ENCODE measurements around the gene WDR73. TPM values are rescaled to one million over a fixed set of nuclear protein-coding genes. Genes with fewer than 3 reads are reported as not detected.
"Not testable (repeated sequence)": the region's sequence is repeated elsewhere in the genome, so short reads cannot be mapped to it uniquely, and the experiment has no call there.

The WDR73 gene
- polyA plus RNA-seq, result 30.8 TPM
- long read RNA-seq, donor 1, full-length matches to known transcripts, result 1 of 6 reads
- long read RNA-seq, donor 1, partial matches to known transcripts, result 5 of 6 reads
- long read RNA-seq, donor 1, other reads (novel, unspliced or antisense), result 0 of 6 reads
- long read RNA-seq, donor 2, full-length matches to known transcripts, result 4 of 41 reads
- long read RNA-seq, donor 2, partial matches to known transcripts, result 37 of 41 reads
- long read RNA-seq, donor 2, other reads (novel, unspliced or antisense), result 0 of 41 reads
- long read RNA-seq, donor 3, result 0 reads
- long read RNA-seq, donor 4, result 0 reads
- long read RNA-seq, donor 5, full-length matches to known transcripts, result 3 of 11 reads
- long read RNA-seq, donor 5, partial matches to known transcripts, result 8 of 11 reads
- long read RNA-seq, donor 5, other reads (novel, unspliced or antisense), result 0 of 11 reads
- long read RNA-seq, donor 6, full-length matches to known transcripts, result 7 of 13 reads
- long read RNA-seq, donor 6, partial matches to known transcripts, result 6 of 13 reads
- long read RNA-seq, donor 6, other reads (novel, unspliced or antisense), result 0 of 13 reads
- long read RNA-seq, donor 7, full-length matches to known transcripts, result 3 of 10 reads
- long read RNA-seq, donor 7, partial matches to known transcripts, result 7 of 10 reads
- long read RNA-seq, donor 7, other reads (novel, unspliced or antisense), result 0 of 10 reads
- long read RNA-seq, donor 8, full-length matches to known transcripts, result 11 of 23 reads
- long read RNA-seq, donor 8, partial matches to known transcripts, result 12 of 23 reads
- long read RNA-seq, donor 8, other reads (novel, unspliced or antisense), result 0 of 23 reads
- long read RNA-seq, donor 9, full-length matches to known transcripts, result 6 of 11 reads
- long read RNA-seq, donor 9, partial matches to known transcripts, result 5 of 11 reads
- long read RNA-seq, donor 9, other reads (novel, unspliced or antisense), result 0 of 11 reads
- long read RNA-seq, donor 10, full-length matches to known transcripts, result 6 of 11 reads
- long read RNA-seq, donor 10, partial matches to known transcripts, result 5 of 11 reads
- long read RNA-seq, donor 10, other reads (novel, unspliced or antisense), result 0 of 11 reads
- long read RNA-seq, donor 11, full-length matches to known transcripts, result 5 of 11 reads
- long read RNA-seq, donor 11, partial matches to known transcripts, result 6 of 11 reads
- long read RNA-seq, donor 11, other reads (novel, unspliced or antisense), result 0 of 11 reads

- H3K27me3 ChIP-seq (ENCODE audit: control insufficient read depth, insufficient read depth, low read length), result no peaks in the 10 kb centered on the region
- WGBS (ENCODE audit: insufficient coverage, low lambda C conversion rate), result 3% methylated on average over 5 of the region's 49 CpGs
- peak within 1 kb of the TSS; percentile 74 for H3K27ac ChIP-seq (ENCODE audit: low read length)
- peak; percentile 95 for DNase-seq
- H3K36me3 ChIP-seq (ENCODE audit: control insufficient read depth, insufficient read depth, low read length), result peaks cover 26% of the 10 kb centered on the region
- no peaks in the 10 kb centered on the region for H3K9me3 ChIP-seq (ENCODE audit: control insufficient read depth, low read depth, low read length)
- peak within 1 kb of the TSS; percentile 87 for H3K4me3 ChIP-seq (ENCODE audit: low read length)
- peaks cover 7% of the 10 kb centered on the region for H3K4me1 ChIP-seq (ENCODE audit: control insufficient read depth, insufficient read depth, low read length)
Measured at GRCh38 chr15:84653910-84654688, at the start of gene WDR73. WDR73 (minus strand) TSS chr15:84654283; CDS start chr15:84654274, 9 bp downstream.

- H3K4me3 ChIP-seq (ENCODE audit: low read length), result no peak overlapping the region
- no peaks in the 10 kb centered on the region for H3K27me3 ChIP-seq (ENCODE audit: control insufficient read depth, insufficient read depth, low read length)
- no peaks in the 10 kb centered on the region for H3K9me3 ChIP-seq (ENCODE audit: control insufficient read depth, low read depth, low read length)
- DNase-seq, result no peak
- H3K36me3 ChIP-seq (ENCODE audit: control insufficient read depth, insufficient read depth, low read length), result peaks cover 6% of the 10 kb centered on the region
- no peaks in the 10 kb centered on the region for H3K4me1 ChIP-seq (ENCODE audit: control insufficient read depth, insufficient read depth, low read length)
- H3K27ac ChIP-seq (ENCODE audit: low read length), result no peak overlapping the region
- WGBS (ENCODE audit: insufficient coverage, low lambda C conversion rate), result 100% methylated on average over 1 of the region's 5 CpGs
Measured at GRCh38 chr15:84703808-84704207, 49.7 kb upstream of the WDR73 start.

GRCh38 chr15:84702961-84703482 lies 48.9 kb upstream of the WDR73 start:
- no peak overlapping the region for H3K27ac ChIP-seq (ENCODE audit: low read length)

GRCh38 chr15:84699538-84700191 lies 45.6 kb upstream of the WDR73 start:
- no peak for DNase-seq
- Histone ChIP-seq H3K9me3 (ENCODE audit: control insufficient read depth, low read depth, low read length) (no peaks in the 10 kb centered on the region), H3K27me3 (ENCODE audit: control insufficient read depth, insufficient read depth, low read length) (no peaks in the 10 kb centered on the region), H3K4me1 (ENCODE audit: control insufficient read depth, insufficient read depth, low read length) (peaks cover 3% of the 10 kb centered on the region), H3K27ac (ENCODE audit: low read length) (no peak overlapping the region), H3K4me3 (ENCODE audit: low read length) (no peak overlapping the region), H3K36me3 (ENCODE audit: control insufficient read depth, insufficient read depth, low read length) (peaks cover 2% of the 10 kb centered on the region)
- no CpG with 5 or more reads among the region's 8 CpGs for WGBS (ENCODE audit: insufficient coverage, low lambda C conversion rate)

More at GRCh38 chr15:84702961-84703482, 48.9 kb upstream of the WDR73 start:
- Histone ChIP-seq H3K27me3 (ENCODE audit: control insufficient read depth, insufficient read depth, low read length) (no peaks in the 10 kb centered on the region), H3K4me3 (ENCODE audit: low read length) (no peak overlapping the region), H3K36me3 (ENCODE audit: control insufficient read depth, insufficient read depth, low read length) (peaks cover 6% of the 10 kb centered on the region), H3K9me3 (ENCODE audit: control insufficient read depth, low read depth, low read length) (no peaks in the 10 kb centered on the region), H3K4me1 (ENCODE audit: control insufficient read depth, insufficient read depth, low read length) (no peaks in the 10 kb centered on the region)
- peak; percentile 11 to 30 for DNase-seq
- WGBS (ENCODE audit: insufficient coverage, low lambda C conversion rate), result no CpG with 5 or more reads among the region's 4 CpGs

DNA sequence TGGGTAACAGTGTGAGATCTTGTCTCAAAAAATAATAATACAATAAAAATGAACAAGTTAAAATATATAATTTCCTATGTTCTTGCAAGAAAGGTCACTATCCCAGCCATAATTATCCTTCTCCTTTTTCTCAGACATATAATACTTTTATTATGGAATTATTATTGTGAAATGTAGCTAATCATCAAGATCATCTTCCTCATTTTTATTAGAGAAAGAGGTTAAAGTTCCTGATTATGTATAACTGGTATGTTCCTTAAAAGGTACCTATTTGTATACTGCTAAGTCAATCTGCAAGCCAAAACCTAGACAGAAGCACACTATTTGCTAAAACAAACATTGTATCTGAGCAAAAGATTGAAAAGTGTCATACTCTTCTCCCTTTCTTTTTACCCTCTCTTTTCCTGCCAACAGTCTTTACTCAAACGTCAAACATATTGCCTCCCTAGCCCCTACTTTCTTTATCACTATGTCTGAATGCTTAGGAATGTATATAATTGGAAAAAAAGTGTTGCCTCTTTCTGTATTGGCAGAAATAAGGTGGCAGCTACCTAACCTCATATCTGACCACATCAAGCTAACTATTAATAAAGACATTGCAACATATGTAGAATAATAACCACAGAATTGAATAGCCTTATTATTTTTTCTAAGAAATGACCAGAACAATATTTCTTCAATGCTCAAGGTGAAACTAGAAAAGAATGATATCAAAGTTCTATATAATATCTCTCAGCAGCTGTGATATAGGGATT lies 43.3 kb upstream of the WDR73 start:
- H3K4me1 ChIP-seq (ENCODE audit: control insufficient read depth, insufficient read depth, low read length), result peaks cover 3% of the 10 kb centered on the region
- H3K36me3 ChIP-seq (ENCODE audit: control insufficient read depth, insufficient read depth, low read length), result no peaks in the 10 kb centered on the region
- no peak for DNase-seq
- H3K4me3 ChIP-seq (ENCODE audit: low read length), result no peak overlapping the region
- no peaks in the 10 kb centered on the region for H3K9me3 ChIP-seq (ENCODE audit: control insufficient read depth, low read depth, low read length)
- H3K27me3 ChIP-seq (ENCODE audit: control insufficient read depth, insufficient read depth, low read length), result no peaks in the 10 kb centered on the region
- WGBS (ENCODE audit: insufficient coverage, low lambda C conversion rate), result no CpG with 5 or more reads among the region's 1 CpG
- H3K27ac ChIP-seq (ENCODE audit: low read length), result no peak overlapping the region

- 82% methylated on average over 3 of the region's 4 CpGs for WGBS (ENCODE audit: insufficient coverage, low lambda C conversion rate)
- Histone ChIP-seq H3K27ac (ENCODE audit: low read length) (no peak overlapping the region), H3K9me3 (ENCODE audit: control insufficient read depth, low read depth, low read length) (no peaks in the 10 kb centered on the region), H3K36me3 (ENCODE audit: control insufficient read depth, insufficient read depth, low read length) (no peaks in the 10 kb centered on the region), H3K27me3 (ENCODE audit: control insufficient read depth, insufficient read depth, low read length) (no peaks in the 10 kb centered on the region), H3K4me3 (ENCODE audit: low read length) (no peak overlapping the region), H3K4me1 (ENCODE audit: control insufficient read depth, insufficient read depth, low read length) (peaks cover 3% of the 10 kb centered on the region)
- DNase-seq, result no peak
Measured at GRCh38 chr15:84696757-84697156, 42.7 kb upstream of the WDR73 start.

GRCh38 chr15:84690342-84690741 lies 36.3 kb upstream of the WDR73 start:
- no peak for DNase-seq
- Histone ChIP-seq H3K9me3 (ENCODE audit: control insufficient read depth, low read depth, low read length) (no peaks in the 10 kb centered on the region), H3K4me3 (ENCODE audit: low read length) (no peak overlapping the region), H3K27me3 (ENCODE audit: control insufficient read depth, insufficient read depth, low read length) (no peaks in the 10 kb centered on the region), H3K27ac (ENCODE audit: low read length) (no peak overlapping the region), H3K36me3 (ENCODE audit: control insufficient read depth, insufficient read depth, low read length) (peaks cover 20% of the 10 kb centered on the region), H3K4me1 (ENCODE audit: control insufficient read depth, insufficient read depth, low read length) (no peaks in the 10 kb centered on the region)
- WGBS (ENCODE audit: insufficient coverage, low lambda C conversion rate), result no CpG with 5 or more reads among the region's 8 CpGs

GRCh38 chr15:84689858-84690257 lies 35.8 kb upstream of the WDR73 start:
- no peaks in the 10 kb centered on the region for H3K9me3 ChIP-seq (ENCODE audit: control insufficient read depth, low read depth, low read length)
- H3K4me1 ChIP-seq (ENCODE audit: control insufficient read depth, insufficient read depth, low read length), result no peaks in the 10 kb centered on the region
- no peak overlapping the region for H3K4me3 ChIP-seq (ENCODE audit: low read length)
- peaks cover 20% of the 10 kb centered on the region for H3K36me3 ChIP-seq (ENCODE audit: control insufficient read depth, insufficient read depth, low read length)
- 100% methylated on average over 1 of the region's 4 CpGs for WGBS (ENCODE audit: insufficient coverage, low lambda C conversion rate)
- DNase-seq, result no peak
- no peaks in the 10 kb centered on the region for H3K27me3 ChIP-seq (ENCODE audit: control insufficient read depth, insufficient read depth, low read length)
- no peak overlapping the region for H3K27ac ChIP-seq (ENCODE audit: low read length)

GRCh38 chr15:84686446-84686845 lies 32.4 kb upstream of the WDR73 start:
- not testable (repeated sequence) for H3K4me3 ChIP-seq (ENCODE audit: low read length); DNase-seq; H3K27ac ChIP-seq (ENCODE audit: low read length); H3K27me3 ChIP-seq (ENCODE audit: control insufficient read depth, insufficient read depth, low read length); H3K4me1 ChIP-seq (ENCODE audit: control insufficient read depth, insufficient read depth, low read length); H3K9me3 ChIP-seq (ENCODE audit: control insufficient read depth, low read depth, low read length)
- peaks cover 29% of the 10 kb centered on the region for H3K36me3 ChIP-seq (ENCODE audit: control insufficient read depth, insufficient read depth, low read length)
- WGBS (ENCODE audit: insufficient coverage, low lambda C conversion rate), result 100% methylated on average over 2 of the region's 7 CpGs

Measured in large intestine (tissue), 12 donors.